Measurements from ENCODE around the gene MAGI3.
"Not testable (repeated sequence)": the region's sequence is repeated elsewhere in the genome, so short reads cannot be mapped to it uniquely, and the experiment has no call there.

The MAGI3 gene

GRCh38 chr1:113507552-113508214 is 117.4 kb downstream of the MAGI3 start:
- Histone ChIP-seq H3K4me3 (replicated peaks; ENCODE audit: low read depth, low read length) (no peak overlapping the region), H3K27me3 (replicated peaks; ENCODE audit: control insufficient read depth, insufficient read depth, low read length) (no peaks in the 10 kb centered on the region), H3K36me3 (ENCODE audit: control insufficient read depth, insufficient read depth, low read length) (no peaks in the 10 kb centered on the region)
- no peak for DNase-seq (ENCODE audit: extremely low read depth, insufficient read length)
- TF ChIP-seq CTCF (IDR thresholded peaks at IDR 0.05; ENCODE audit: insufficient read depth, low read length, poor library complexity, severe bottlenecking) = no peak

- no peak for TF ChIP-seq CTCF (IDR thresholded peaks at IDR 0.05; ENCODE audit: insufficient read depth, low read length, poor library complexity, severe bottlenecking)
- no peak overlapping the region for H3K4me3 ChIP-seq (replicated peaks; ENCODE audit: low read depth, low read length)
Observed at GRCh38 chr1:113508364-113509164, 118.2 kb downstream of the MAGI3 start.

GRCh38 chr1:113509766-113510165 is 119.5 kb downstream of the MAGI3 start:
- not testable (repeated sequence) for H3K27me3 ChIP-seq (replicated peaks; ENCODE audit: control insufficient read depth, insufficient read depth, low read length); H3K36me3 ChIP-seq (ENCODE audit: control insufficient read depth, insufficient read depth, low read length); DNase-seq (ENCODE audit: extremely low read depth, insufficient read length); H3K4me3 ChIP-seq (replicated peaks; ENCODE audit: low read depth, low read length)

More at GRCh38 chr1:113508364-113509164, 118.2 kb downstream of the MAGI3 start:
- Histone ChIP-seq H3K36me3 (ENCODE audit: control insufficient read depth, insufficient read depth, low read length) (no peaks in the 10 kb centered on the region), H3K27me3 (replicated peaks; ENCODE audit: control insufficient read depth, insufficient read depth, low read length) (no peaks in the 10 kb centered on the region)
- DNase-seq (ENCODE audit: extremely low read depth, insufficient read length) = no peak

- no peak for DNase-seq (ENCODE audit: extremely low read depth, insufficient read length)
- no peaks in the 10 kb centered on the region for H3K27me3 ChIP-seq (replicated peaks; ENCODE audit: control insufficient read depth, insufficient read depth, low read length)
- H3K4me3 ChIP-seq (replicated peaks; ENCODE audit: low read depth, low read length) = no peak overlapping the region
- no peaks in the 10 kb centered on the region for H3K36me3 ChIP-seq (ENCODE audit: control insufficient read depth, insufficient read depth, low read length)
- TF ChIP-seq CTCF (IDR thresholded peaks at IDR 0.05; ENCODE audit: insufficient read depth, low read length, poor library complexity, severe bottlenecking) = no peak
Observed at GRCh38 chr1:113511269-113511668, 121.0 kb downstream of the MAGI3 start.

- Histone ChIP-seq H3K36me3 (ENCODE audit: control insufficient read depth, insufficient read depth, low read length) (no peaks in the 10 kb centered on the region), H3K27me3 (replicated peaks; ENCODE audit: control insufficient read depth, insufficient read depth, low read length) (no peaks in the 10 kb centered on the region), H3K4me3 (replicated peaks; ENCODE audit: low read depth, low read length) (no peak overlapping the region)
- DNase-seq (ENCODE audit: extremely low read depth, insufficient read length) = no peak
- no peak for TF ChIP-seq CTCF (IDR thresholded peaks at IDR 0.05; ENCODE audit: insufficient read depth, low read length, poor library complexity, severe bottlenecking)
Observed at GRCh38 chr1:113515498-113515897, 125.2 kb downstream of the MAGI3 start.

GRCh38 chr1:113517346-113517745 is 127.0 kb downstream of the MAGI3 start:
- H3K4me3 ChIP-seq (replicated peaks; ENCODE audit: low read depth, low read length) = no peak overlapping the region
- no peaks in the 10 kb centered on the region for H3K36me3 ChIP-seq (ENCODE audit: control insufficient read depth, insufficient read depth, low read length)
- DNase-seq (ENCODE audit: extremely low read depth, insufficient read length) = no peak
- no peaks in the 10 kb centered on the region for H3K27me3 ChIP-seq (replicated peaks; ENCODE audit: control insufficient read depth, insufficient read depth, low read length)
- no peak for TF ChIP-seq CTCF (IDR thresholded peaks at IDR 0.05; ENCODE audit: insufficient read depth, low read length, poor library complexity, severe bottlenecking)
